IPS-NIHi7 (cell line): ENCODE measurements around the gene CD6.
"Not testable (repeated sequence)": the region's sequence is repeated elsewhere in the genome, so short reads cannot be mapped to it uniquely, and the experiment has no call there.

Experiments used
- DNase-seq: peaks from one replicate; pipeline ENCODE4 v3.0.0; 2012; ENCODE audit warnings: mixed read lengths; ENCODE audit errors: extremely low spot score

Gene CD6

GRCh38 chr11:61055776-61056175 lies 84.3 kb downstream of the CD6 start:
- DNase-seq = no peak

GRCh38 chr11:61056571-61056970 lies 85.1 kb downstream of the CD6 start:
- no peak for DNase-seq

- no peak for DNase-seq
Measured at GRCh38 chr11:61056981-61057380, 85.5 kb downstream of the CD6 start.

GRCh38 chr11:61057615-61058014 lies 86.1 kb downstream of the CD6 start:
- DNase-seq = no peak

- DNase-seq = no peak
Measured at GRCh38 chr11:61058583-61059259, 87.2 kb downstream of the CD6 start.

- no peak for DNase-seq
Measured at GRCh38 chr11:61059260-61059752, 87.8 kb downstream of the CD6 start.

GRCh38 chr11:61061081-61061826 lies 89.8 kb downstream of the CD6 start:
- no peak for DNase-seq

- DNase-seq = no peak
Measured at GRCh38 chr11:61062181-61062930, 90.9 kb downstream of the CD6 start.

- not testable (repeated sequence) for DNase-seq
Measured at GRCh38 chr11:61065236-61065635, 93.8 kb downstream of the CD6 start.

- DNase-seq = no peak
Measured at GRCh38 chr11:61065955-61066638, 94.6 kb downstream of the CD6 start.

GRCh38 chr11:61066645-61067044 lies 95.2 kb downstream of the CD6 start:
- DNase-seq = no peak

GRCh38 chr11:61067782-61068446 lies 96.4 kb downstream of the CD6 start:
- no peak for DNase-seq

- no peak for DNase-seq
Measured at GRCh38 chr11:61068581-61068980, 97.1 kb downstream of the CD6 start.

- no peak for DNase-seq
Measured at GRCh38 chr11:61069427-61069826, 97.9 kb downstream of the CD6 start.
